HK-2 (cell line): ENCODE results near the gene FXYD6.
"Not testable (repeated sequence)": the region's sequence is repeated elsewhere in the genome, so short reads cannot be mapped to it uniquely, and the experiment has no call there.

Experiments
- DNase-seq: peaks from one replicate; pipeline ENCODE4 v3.0.0-alpha.2; 2018; ENCODE audit not compliant: unreplicated experiment

The FXYD6 gene

GRCh38 chr11:117818041-117818873 is 58.2 kb downstream of the FXYD6 start:
- peak; percentile 57 for DNase-seq

- peak; percentile 92 for DNase-seq
Observed at GRCh38 chr11:117817368-117818040, 59.0 kb downstream of the FXYD6 start.

- peak; percentile 49 for DNase-seq
Observed at GRCh38 chr11:117816846-117817367, 59.6 kb downstream of the FXYD6 start.

GRCh38 chr11:117816151-117816741 is 60.2 kb downstream of the FXYD6 start:
- peak; percentile 62 for DNase-seq

- no peak for DNase-seq
Observed at GRCh38 chr11:117815262-117815803, 61.1 kb downstream of the FXYD6 start.

GRCh38 chr11:117814766-117815261 is 61.6 kb downstream of the FXYD6 start:
- DNase-seq = peak; percentile 90

GRCh38 chr11:117814204-117814765 is 62.2 kb downstream of the FXYD6 start:
- DNase-seq = no peak

- not testable (repeated sequence) for DNase-seq
Observed at GRCh38 chr11:117810056-117810451, 66.4 kb downstream of the FXYD6 start.

- DNase-seq = peak; percentile 8
Observed at GRCh38 chr11:117809236-117810055, 67.0 kb downstream of the FXYD6 start.

- DNase-seq = no peak
Observed at GRCh38 chr11:117808784-117809183, 67.7 kb downstream of the FXYD6 start.

GRCh38 chr11:117807482-117808327 is 68.8 kb downstream of the FXYD6 start:
- DNase-seq = peak; percentile 34

GRCh38 chr11:117806846-117807245 is 69.6 kb downstream of the FXYD6 start:
- no peak for DNase-seq

- no peak for DNase-seq
Observed at GRCh38 chr11:117805045-117805444, 71.4 kb downstream of the FXYD6 start.

GRCh38 chr11:117803896-117804295 is 72.6 kb downstream of the FXYD6 start:
- no peak for DNase-seq

GRCh38 chr11:117799634-117800033 is 76.8 kb downstream of the FXYD6 start:
- DNase-seq = no peak

GRCh38 chr11:117796872-117797529 is 79.5 kb downstream of the FXYD6 start, which contains the start of gene DSCAML1:
Gene DSCAML1, minus strand, starts transcription at chr11:117797216. Its CDS starts 137 bp downstream, at chr11:117797079.
- no peak for DNase-seq

GRCh38 chr11:117796456-117796871 is 80.0 kb downstream of the FXYD6 start:
- no peak for DNase-seq

- DNase-seq = no peak
Observed at GRCh38 chr11:117795638-117796455, 80.6 kb downstream of the FXYD6 start.
